GM21825 (cell line): Measurements from ENCODE around the gene PSMG2.
A peak's percentile ranks its signal among the peaks of the same experiment; 100 is the strongest.

ENCODE experiments used
- ATAC-seq: cut with Tn5 transposase; IDR thresholded peaks from one replicate; pipeline ENCODE4 v1.9.1; 2021; ENCODE audit warnings: mild to moderate bottlenecking, moderate library complexity; ENCODE audit not compliant: unreplicated experiment

PSMG2 gene

DNA sequence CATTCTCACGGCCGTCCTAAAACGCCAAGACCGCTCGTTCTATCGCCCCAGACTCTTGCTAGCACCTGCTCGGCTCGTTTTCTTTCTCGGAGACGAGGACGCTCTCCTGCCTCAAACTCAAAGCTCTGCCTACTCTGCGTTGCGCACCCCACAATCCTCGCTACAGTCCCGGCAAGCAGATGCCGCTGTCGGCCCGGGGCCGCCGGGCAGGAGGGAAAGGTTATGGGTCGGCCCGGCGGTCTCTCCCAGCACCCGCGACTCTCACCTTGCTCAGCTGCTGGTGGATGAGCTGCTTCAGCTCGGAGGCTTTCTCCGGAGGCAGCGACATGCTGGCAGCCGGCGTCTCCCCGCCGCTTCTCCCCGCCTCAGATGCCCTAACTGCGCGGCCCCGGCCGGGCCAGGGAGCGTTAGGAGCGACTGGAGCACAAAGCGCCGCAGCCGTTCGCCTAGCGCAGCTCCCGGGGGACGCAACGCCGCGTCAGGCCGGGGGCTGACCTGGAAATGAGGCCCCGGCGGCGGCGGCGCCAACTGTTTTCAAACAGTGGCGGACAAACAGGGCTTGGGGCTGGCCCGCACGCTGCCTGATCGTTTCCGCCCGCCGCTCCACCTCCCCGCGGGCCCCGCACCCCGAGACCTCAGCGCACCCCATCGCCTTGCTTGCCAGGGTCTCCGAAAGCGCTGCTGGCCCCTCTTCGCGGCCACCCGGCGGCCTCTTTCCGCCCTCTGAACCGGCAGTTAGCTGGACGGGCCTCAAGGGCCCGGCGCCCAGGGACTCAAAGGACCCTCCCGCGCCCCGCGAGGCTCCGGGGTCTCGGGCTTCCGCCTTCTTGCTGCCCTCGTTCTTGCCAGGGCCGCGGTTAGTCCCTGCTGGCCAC is at the start of gene PSMG2, which contains the start of gene CEP76:
Gene PSMG2, plus strand, starts transcription at position 822 of the 875 bp plus-strand sequence. CDS start 66 bp downstream, outside the sequence.
Gene CEP76, minus strand, starts transcription at position 503 of the 875 bp plus-strand sequence. Its CDS starts 175 bp downstream, at position 328.
- peak; percentile 81 for ATAC-seq

- no peak for ATAC-seq
Measured at GRCh38 chr18:12654971-12655370, 47.9 kb upstream of the PSMG2 start.

- ATAC-seq, result no peak
Measured at GRCh38 chr18:12656605-12656937, 46.3 kb upstream of the PSMG2 start.

DNA sequence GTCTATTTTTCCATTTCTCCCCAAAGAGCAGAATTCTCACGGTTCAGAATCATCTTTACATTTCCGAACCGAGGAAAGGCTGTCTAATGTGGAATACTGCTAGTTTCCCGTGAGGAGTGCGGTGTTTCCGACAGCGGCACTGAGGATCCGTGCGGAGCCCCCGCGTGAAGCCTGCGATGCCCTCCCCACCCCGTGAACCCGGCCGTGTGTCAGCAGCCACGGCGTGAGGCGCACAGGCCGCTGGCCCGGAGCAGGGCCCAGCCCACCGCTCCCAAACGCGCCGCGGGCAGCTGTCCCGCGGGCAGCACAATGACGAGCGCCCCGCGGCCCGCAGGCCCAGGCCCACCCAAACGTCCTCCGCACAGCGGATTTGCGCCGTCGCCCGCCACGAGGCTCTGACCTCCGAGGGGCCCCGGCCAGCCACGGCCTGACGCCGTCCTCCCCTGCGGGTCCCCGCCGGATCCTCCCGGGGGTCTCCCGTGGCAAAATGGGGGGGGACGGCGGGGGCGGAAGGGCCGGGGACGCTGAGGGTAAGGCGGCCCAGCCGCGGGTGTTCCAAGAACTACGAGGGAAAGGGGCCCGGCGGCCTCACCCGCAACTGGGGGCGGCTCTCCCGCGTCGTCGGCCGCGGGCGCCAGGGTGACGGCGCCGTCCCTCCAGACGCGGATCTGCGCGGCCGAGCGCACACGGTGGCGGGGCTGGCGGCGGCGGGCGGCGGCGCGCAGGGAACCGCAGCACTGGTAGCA is 45.7 kb upstream of the PSMG2 start:
- peak; percentile 23 for ATAC-seq

DNA sequence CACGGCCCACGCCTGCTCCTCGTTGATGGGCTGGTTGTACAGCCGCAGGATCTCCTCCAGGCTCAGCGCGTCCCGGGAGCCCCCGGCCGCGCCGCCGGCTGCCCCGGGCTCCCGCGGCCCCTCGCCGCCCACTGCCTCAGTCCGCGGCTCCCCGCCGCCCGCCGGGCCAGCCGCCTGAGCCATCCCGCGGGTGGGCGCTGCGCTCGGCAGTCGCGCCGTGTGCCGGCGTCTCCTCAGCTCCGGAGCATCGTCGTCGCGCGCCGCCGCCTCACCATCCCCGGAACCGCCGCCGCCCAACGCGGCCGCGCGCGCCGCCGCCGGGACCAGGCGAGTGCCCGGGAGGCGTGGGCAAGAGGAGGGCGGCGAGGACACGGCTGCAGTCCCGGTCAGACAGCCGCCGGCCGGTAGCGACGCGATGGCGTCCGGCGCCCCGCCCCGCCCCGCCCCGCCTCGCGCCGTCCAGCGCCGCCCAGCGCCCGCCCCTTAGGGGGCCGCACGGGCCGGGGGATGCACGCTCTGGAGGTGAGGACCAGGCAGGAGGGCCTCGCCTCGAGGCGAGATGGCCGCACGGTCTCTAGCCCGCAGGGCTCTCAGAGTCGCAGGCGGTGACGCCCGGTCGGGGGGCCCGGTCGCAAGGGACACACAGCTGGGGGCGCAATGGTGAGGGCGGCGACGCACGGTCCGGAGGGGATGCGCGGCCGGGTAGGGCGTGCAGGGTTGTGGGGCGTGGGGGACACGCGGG is 45.0 kb upstream of the PSMG2 start, which contains the start of gene SPIRE1:
Gene SPIRE1, minus strand, starts transcription at position 424 of the 742 bp plus-strand sequence. Its CDS starts 241 bp downstream, at position 183.
- ATAC-seq, result peak; percentile 63

DNA sequence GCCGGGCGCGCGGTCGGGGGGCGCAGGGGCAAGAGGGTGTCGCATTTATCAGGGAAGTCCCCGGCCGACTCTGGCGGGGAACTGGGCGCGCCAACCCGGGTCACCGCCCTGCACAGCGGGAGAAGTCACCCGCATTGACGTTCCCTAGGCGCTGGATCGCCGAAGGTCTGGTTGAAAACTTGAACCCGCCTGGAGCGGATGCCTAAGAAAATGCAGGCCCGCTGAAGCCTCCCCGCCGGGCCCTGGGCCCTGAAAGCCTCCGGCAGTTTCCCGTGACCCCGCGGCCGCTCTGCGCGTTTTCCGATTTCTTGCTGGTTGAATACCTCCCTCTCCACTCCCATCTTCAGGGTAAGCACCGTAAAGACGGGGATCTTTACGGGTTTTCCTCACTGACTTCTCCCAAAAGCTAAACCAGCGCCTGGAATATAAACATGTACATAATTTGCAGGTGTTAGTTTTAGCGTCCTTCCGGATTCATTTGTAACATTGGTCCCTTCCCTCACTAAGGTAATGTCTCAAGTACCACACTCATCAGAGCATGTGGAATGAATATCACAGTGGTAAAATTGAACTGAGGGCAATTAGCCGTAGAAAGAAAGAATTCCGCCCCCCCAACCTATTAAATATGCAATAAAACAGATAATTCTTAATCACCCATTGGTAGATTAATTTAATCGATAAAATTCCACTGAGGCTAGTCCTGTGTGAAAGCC is 44.3 kb upstream of the PSMG2 start:
- ATAC-seq, result no peak

GRCh38 chr18:12659904-12660605 is 42.8 kb upstream of the PSMG2 start:
- no peak for ATAC-seq

DNA sequence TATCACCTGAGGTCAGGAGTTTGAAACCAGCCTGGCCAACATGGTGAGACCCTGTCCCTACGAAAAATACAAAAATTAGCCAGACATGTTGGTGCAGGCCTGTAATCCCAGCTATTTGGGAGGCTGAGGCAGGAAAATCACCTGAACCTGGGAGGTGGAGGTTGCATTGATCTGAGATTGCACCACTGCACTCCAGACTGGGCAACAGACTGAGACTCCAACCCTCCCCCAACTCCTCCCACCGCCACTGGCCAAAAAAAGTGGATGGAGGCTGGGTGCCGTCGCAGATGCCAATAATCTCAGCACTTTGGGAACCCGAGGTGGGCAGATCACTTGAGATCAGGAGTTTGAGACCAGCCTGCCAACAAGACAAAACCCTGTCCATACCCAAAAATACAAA is 34.8 kb upstream of the PSMG2 start:
- ATAC-seq, result no peak

DNA sequence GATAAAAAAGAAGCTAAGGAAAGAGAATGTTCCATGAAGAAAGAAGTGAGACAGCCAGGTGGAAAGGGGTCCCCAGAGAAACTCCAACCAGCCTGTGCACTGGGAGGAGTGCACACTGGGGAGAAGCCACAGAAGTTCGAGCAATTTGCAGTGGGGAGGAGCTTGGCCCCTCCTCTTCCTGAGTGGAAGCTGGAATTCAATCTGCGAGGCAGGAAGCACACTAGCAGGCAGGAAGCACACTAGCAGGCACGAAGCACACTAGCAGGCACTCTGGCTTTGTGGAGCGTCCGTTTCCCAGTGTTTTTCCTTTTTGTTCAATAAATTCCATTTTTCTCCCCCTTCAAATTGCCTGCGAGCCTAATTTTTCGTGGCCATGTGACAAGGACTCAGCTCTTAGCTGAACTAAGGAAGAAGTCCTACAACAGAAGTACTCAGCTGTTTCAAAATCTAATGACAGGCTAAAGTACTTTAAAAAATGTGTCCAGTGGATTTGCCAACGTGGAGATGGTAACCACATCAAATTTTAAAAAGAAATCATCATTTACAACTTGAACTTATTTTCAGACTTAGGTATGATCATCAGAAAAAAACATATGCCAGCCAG is 23.6 kb upstream of the PSMG2 start:
- ATAC-seq, result no peak

DNA sequence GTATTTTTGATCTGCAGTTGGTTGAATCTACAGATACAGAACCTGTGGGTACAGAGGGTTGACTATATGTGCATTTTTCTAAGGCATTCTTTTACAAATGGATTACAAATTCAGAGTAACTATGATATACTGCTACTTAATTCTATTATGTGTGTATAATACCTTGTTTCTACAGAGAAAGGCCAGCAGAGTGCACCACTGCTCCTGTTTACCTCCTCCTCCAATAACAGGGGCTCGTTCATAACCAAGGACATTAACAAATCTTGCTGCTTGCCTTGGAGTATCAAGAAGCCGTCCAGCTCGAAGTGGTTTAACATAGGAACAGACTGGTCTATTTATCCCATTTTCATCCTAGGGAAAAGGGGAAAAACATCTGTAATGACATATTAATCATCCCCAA is 16.7 kb upstream of the PSMG2 start:
- no peak for ATAC-seq

- ATAC-seq, result no peak
Measured at GRCh38 chr18:12689256-12689850, 13.5 kb upstream of the PSMG2 start.

DNA sequence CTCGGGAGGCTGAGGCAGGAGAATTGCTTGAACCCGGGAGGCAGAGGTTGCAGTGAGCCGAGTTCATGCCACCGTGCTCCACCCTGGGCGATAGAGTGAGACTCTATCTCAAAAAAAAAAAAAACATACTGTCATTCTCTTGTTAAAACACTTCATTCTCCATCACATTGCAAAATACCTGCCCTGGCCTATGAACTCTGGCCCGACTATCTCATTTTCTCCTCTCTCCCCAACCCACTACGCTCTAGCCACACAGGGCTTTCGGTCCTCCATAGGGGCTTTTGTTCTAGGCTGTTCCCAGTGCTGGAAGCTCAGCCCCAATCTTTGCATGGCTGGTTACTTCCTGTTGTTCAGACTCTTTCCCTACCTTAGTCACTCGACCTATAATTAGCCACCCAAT is 10.6 kb upstream of the PSMG2 start:
- ATAC-seq, result no peak

GRCh38 chr18:12694032-12694431 is 8.8 kb upstream of the PSMG2 start:
- ATAC-seq, result no peak

GRCh38 chr18:12699747-12700146 is 3.1 kb upstream of the PSMG2 start:
- no peak for ATAC-seq

DNA sequence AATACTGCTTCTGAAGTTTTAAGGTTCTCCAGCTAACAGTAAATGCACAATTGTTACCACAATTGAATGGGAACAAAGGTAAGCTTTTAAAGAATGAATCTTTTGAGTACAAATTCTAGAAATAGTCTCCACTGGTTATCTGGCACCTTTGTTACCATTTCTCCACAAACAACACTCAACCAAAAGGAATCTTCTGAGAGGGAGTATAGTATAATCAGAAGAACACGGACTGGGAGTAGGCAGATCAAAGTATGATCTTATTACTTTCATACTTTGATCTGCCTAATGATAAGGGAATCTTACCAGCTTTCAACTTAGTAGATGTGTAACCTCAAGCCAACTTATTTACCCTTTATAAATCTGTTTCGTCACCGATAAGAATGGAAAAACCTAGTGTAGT is 1.7 kb upstream of the PSMG2 start:
- no peak for ATAC-seq

- ATAC-seq, result no peak
Measured at GRCh38 chr18:12703096-12703567, 290 bp downstream of the PSMG2 start.

- no peak for ATAC-seq
Measured at GRCh38 chr18:12703664-12704063, 822 bp downstream of the PSMG2 start.

- no peak for ATAC-seq
Measured at GRCh38 chr18:12711446-12711845, 8.6 kb downstream of the PSMG2 start.
